GM18508 (cell line): ENCODE measurements around the gene SLC49A3.
A peak's percentile ranks its signal among the peaks of the same experiment; 100 is the strongest.

Experiments
- ATAC-seq: cut with Tn5 transposase; IDR thresholded peaks from one replicate; pipeline ENCODE4 v1.9.1; 2021; ENCODE audit warnings: moderate number of reproducible peaks; ENCODE audit not compliant: insufficient read depth, unreplicated experiment

SLC49A3 gene

GRCh38 chr4:683247-683897 is 5.6 kb downstream of the SLC49A3 start:
- no peak for ATAC-seq

GRCh38 chr4:682490-683172 is 6.3 kb downstream of the SLC49A3 start:
- no peak for ATAC-seq

DNA sequence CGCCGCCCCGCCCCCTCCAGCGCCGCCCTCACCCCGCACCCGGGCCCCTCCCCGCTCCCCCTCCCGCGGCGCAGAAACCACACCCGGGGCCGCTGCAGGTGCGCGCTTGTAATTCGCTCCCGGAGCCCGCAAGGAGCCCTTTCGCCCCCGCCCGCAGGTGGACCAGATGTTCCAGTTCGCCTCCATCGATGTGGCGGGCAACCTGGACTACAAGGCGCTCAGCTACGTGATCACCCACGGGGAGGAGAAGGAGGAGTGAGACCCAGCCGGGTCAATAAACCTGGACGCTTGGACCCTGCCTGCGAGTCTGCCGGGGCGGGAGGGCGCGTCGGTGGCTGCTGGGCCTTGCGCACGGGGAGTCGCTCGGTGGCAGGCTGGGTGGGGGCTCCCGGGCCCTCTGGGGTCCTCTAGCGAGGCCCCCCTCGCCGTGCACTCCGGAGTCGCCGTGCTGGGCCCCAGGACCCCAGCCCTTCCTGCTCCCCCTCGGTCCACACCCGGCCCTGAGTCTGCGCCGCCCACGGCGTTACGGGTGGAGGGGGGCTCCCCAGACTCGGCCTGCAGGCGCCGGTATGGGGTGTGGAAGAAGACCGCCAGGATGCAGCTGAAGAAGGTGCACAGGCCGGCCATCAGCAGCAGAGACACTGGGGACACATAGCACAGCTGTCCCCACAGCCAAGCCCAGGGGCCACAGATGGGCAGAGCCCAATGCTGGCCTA is 7.1 kb downstream of the SLC49A3 start:
- ATAC-seq: no peak

DNA sequence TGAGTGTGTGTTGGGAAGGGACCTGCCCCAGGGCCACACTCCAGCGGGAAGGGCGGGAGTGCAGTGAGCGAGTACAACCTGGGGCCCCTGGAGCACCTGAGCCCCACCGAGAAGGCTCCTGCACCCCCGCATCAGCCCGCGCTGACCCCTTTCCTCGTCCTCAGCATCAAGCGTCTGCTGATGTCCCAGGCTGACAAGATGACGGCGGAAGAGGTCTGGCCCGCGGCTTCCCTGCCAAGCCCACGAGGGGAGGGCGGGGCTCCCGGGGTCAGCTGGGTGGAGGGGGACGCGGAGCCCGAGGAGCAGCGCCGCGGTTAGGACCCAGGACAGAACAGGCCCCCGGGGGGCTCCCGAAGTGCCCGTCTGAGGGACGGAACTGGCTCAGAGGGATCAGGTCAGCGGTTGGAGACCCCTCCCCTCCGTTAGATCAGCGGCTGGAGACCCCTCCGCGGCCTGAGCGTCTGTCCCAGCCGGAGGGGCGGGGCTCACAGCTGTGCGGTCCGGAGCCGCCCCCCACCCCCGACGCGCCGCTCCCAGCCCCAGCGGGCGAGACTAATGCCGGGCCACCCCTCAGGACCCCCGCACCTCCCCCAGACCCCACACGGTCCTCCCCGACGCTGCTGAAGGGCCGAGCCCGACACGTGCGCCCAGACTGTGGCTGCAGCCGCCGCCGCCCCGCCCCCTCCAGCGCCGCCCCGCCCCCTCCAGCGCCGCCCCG is 7.9 kb downstream of the SLC49A3 start:
- ATAC-seq: no peak

DNA sequence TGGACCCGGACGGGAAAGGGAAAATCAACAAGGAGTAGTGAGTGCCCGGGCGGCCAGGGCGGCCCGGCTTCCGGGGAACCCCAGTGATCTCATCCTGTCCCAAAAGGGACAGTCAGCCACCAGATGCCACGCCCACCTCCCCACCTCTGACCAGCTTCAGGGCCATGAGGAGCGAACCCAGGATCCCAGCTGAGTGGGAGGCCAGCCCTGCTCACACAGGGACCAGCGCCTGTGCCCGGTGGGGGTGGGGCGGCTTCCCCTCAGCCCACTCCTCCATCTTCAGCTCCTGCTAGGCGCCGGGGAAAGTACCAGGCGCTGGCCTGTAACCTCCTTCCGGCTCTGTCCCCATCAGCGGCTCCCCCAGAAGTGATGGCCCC is 8.4 kb downstream of the SLC49A3 start:
- ATAC-seq: no peak

GRCh38 chr4:680091-680490 is 8.9 kb downstream of the SLC49A3 start:
- no peak for ATAC-seq

- no peak for ATAC-seq
Measured at GRCh38 chr4:679629-680028, 9.3 kb downstream of the SLC49A3 start.

DNA sequence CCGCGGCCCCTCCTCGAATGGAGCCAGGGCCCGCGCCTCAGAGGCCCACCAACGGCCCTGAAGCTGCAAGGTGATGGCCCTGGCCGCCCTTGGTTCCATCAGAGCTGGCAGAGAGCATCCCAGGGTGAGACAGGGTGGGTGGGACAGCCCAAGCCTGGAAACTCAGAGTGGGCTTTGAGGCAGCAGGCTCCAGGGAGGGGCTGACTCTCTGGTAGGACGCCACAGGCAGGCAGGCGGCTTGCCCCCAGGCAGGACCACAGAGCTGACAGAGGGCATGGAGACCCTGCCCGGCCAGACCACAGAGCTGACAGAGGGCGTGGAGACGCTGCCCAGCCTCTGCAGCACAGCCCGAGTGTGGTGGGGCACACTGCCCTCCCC is 9.9 kb downstream of the SLC49A3 start:
- ATAC-seq: no peak

- no peak for ATAC-seq
Measured at GRCh38 chr4:678331-679103, 10.4 kb downstream of the SLC49A3 start.

- ATAC-seq: no peak
Measured at GRCh38 chr4:677431-678293, 11.3 kb downstream of the SLC49A3 start.

DNA sequence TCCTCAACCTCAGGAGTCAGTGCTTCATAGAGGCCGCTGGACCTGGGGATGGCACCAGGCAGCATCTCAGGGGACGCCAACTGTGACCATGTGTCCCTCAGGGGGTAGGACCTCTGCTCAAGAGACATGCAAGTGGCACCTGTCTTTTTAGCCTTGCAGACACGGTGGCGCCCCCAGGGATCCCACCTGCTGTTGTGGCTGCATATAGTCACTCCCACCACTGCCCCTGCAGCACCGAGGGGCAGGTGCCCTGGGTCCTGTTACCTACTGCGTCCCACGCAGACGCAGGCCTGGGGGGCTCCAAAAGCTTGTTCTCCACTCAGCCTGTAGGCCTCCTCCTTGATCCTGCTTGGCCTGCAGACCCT is 12.1 kb downstream of the SLC49A3 start:
- ATAC-seq: no peak

- ATAC-seq: no peak
Measured at GRCh38 chr4:675980-676870, 12.7 kb downstream of the SLC49A3 start.

- ATAC-seq: no peak
Measured at GRCh38 chr4:675036-675882, 13.7 kb downstream of the SLC49A3 start.

- peak; percentile 72 for ATAC-seq
Measured at GRCh38 chr4:674172-675035, 14.5 kb downstream of the SLC49A3 start, which contains the start of the genes ATP5ME and MYL5. Gene ATP5ME (minus strand): TSS chr4:674276. CDS start chr4:674247, 29 bp downstream. Gene MYL5 (plus strand): TSS chr4:674542. CDS start chr4:678027, 3,485 bp downstream.

DNA sequence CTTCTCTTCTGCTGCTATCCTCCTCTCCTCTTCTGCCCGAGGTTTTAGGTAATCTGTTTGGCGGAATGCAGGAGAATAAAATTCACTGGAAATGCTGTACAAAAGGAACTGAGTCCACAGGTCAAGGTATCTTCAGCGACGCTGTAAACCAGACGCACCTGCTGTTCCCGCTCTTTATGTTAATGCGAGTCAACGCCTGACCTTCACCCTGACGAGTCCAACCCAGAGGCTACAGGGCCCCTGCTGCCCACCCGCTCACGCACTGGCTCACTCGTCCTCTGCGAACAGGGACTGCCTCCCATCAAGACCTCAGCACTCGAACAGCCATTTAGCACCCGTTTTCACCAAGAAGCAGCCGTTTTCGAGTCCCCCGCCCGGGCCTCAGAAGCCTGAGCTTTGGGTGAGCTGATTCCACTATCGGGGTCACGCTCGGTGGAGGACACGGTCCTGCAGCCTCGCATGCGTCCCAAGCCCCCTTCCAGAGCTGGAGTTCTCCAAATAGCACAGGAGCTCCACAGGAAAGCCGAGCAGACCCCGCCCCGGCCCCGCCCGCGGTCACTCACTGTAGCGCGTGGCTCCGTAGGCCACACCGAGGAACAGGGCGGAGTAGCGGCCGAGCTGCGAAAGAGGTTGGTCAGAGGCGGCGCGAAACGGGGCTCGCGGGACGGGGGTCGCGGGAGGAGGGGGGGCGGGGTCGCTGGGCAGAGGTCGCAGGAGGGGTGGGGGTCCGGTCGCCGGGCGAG is 15.4 kb downstream of the SLC49A3 start:
- ATAC-seq: no peak

DNA sequence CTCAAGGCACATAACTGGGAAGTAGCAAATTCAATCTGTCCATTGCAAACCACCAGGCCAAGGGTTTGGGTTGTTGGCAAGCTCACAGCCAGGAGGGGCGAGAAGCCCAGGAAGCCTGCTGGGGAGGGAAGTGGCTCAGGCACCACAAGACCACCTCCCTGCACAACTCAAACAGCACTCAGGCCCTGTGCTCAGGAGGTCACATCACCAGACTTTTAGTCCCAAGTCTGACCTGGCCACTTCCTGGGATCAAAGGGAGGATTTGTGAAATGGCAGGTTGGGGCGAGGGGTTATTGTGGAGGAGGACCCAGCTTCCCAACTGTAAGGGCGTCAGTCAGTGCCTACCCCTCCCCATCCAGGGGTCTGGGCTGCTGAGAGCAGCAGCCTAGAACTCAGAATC is 17.2 kb downstream of the SLC49A3 start:
- no peak for ATAC-seq
